GM18505 (cell line): ENCODE results near the gene FBXO42.

Experiments
- ATAC-seq: cut with Tn5 transposase; IDR thresholded peaks from one replicate; pipeline ENCODE4 v1.9.1; 2021; ENCODE audit not compliant: unreplicated experiment
- POLR2A ChIP-seq: IDR thresholded peaks from 4 replicates; pipeline ENCODE4 v1.6.1; 2011; ENCODE audit warnings: borderline replicate concordance; ENCODE audit not compliant: insufficient read depth, insufficient read length; ENCODE audit errors: extremely low read depth

Gene FBXO42

DNA sequence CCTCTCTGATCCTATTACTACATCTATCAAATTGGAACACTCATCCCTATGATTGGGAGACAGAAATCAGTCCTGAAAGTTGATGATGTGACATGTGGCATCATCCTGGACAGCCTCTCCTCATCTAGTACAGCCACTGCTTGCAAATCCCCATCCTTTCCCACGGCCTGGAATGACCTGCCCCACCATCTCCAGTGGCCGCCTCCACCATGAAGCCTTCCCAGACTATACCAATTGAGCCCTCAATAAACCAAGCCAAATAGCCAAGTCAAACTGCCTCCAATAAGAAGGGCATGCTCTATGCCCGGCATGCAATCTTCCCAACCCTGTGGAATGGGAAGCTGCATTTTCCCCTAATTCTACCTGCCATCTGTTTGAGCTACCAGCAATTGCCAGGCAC, 139.3 kb downstream of the FBXO42 start:
- ATAC-seq: no peak
- TF ChIP-seq POLR2A: no peak

DNA sequence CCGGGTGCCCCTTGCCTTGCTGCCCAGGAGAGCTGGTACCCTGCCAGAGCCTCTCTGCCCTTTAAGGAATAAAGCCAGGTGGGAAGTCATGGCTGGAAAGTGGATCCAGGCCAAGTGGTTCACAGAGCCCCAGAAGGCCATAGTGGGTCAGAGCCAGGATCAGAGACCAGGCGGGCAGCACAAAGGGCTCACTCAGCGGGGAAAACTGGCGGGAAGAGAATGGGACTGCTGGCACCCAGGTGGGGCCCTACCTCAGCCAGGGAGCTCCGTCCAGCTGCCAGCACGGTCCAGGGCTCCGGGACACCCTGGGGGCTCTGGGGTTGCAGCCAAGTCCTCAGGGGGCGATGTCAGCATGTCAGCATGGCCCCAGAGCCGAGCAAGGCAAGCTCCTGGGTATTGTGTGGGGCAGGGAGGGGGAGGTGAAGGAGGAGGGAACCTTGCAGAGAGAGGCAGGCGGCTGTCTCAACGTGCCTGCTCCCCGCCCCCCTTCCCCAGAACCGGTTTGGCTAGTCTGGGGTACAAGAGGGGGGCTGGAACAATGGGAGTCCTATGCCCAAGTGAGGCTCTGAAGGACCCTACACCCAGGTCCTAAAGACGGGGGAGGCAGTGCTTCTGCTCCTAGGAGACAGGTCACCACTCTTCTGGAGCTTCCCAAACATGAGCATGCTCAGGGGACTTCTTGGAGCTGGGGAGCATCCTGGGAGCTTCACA, 139.9 kb downstream of the FBXO42 start, which contains the start of gene ARHGEF19:
Gene ARHGEF19, minus strand, starts transcription at position 402 of the 711 bp plus-strand sequence. CDS start 3,598 bp downstream, outside the sequence.
- TF ChIP-seq POLR2A: no peak
- ATAC-seq: no peak

DNA sequence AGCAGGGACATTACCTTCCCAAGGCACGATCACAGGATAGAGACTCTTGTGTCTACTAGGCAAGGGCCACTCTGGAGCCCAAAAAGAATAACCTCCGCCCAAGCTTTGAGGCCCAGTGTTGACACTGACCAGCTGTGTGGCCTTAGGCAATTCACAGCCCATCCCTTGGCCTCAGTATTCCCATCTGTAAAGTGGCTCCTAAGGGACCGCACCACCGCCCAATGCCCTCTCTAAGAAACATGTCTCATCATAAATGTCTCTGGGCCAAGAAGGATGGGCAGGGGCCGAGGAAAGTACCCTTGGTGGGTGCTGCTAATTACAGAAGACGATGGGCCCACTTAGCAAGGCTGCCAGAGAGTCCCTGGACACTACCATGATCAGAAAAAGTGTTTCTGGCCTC, 140.5 kb downstream of the FBXO42 start:
- no peak for TF ChIP-seq POLR2A

DNA sequence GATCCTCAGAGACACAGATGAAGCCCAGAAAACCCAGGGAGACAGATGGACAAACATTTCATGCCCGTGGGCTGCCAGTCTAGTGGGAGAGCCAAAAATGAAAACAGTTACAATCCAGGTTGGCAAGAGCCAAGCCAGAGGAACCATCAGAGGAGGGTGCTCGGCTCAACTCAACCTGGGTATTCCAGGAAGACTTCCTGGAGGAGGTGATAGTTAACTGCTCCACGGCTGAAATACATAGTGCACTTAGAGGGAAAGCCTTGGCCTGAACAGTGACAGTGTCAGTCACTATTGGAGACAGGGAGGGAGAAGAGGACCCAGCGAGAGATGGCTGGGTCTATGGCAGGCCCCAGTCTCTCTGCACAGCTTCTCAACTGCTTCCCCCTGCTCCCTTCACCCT, 141.7 kb downstream of the FBXO42 start:
- ATAC-seq: no peak
- no peak for TF ChIP-seq POLR2A

More for the DNA sequence above, 140.5 kb downstream of the FBXO42 start:
- no peak for ATAC-seq

DNA sequence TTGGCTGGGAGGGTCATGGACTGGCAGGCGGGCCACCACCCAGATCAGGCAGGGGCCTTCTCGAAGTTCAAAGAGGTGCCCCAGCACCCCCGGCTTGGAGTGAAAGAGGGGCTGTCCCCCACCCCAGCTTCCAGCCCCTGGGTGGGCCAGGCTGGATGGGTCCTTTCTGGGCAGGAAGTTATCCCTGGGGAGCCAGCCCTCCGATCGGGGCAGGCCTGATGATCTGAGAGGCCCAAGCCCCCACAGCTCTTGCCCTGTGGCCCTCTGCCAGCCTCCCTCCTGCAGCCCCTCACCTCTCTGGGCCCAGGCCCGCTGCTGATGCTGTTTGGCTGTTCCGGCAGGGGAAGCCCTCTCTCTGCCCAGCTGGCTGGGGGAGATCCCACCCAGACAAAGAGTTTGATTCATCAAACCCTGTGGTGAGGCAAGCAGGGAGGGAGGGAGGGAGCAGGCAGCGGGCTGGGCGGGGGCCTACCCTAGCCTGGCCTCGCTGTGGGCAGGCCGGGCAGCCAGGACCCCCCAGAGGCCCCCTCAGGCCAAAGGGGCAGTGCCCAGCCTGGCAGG, 142.4 kb downstream of the FBXO42 start:
- no peak for ATAC-seq
- no peak for TF ChIP-seq POLR2A

DNA sequence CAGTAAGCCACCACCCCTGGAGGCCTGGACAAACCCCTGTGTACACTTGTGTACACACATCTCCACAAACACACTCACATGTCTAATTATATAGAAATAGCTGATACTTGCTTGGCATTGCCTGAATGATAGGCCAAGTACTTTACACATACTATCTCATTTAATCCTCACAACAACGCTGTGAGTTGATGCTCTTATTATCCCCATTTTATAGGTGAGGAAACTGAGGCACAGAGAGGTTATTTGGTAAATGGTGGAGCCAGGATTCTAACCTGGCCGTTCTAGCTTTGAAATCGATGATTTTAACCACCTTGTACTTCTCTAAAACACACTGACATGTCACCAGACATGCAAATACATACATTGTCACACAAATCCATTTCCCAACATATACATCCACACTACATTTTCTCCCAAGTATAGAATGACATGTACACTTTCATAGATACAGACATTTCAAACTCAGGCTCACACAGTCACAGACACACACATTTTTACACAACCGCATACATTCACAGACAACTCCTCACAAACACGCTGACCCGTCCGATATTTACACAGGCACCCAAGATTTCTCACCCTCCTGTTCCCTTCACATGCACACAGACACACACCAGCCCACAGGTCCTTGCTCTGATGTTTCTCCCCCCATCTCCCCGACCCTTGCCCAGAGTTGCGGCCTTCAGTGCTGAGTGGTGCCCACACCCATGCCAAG, 143.0 kb downstream of the FBXO42 start:
- no peak for ATAC-seq
- TF ChIP-seq POLR2A: no peak

DNA sequence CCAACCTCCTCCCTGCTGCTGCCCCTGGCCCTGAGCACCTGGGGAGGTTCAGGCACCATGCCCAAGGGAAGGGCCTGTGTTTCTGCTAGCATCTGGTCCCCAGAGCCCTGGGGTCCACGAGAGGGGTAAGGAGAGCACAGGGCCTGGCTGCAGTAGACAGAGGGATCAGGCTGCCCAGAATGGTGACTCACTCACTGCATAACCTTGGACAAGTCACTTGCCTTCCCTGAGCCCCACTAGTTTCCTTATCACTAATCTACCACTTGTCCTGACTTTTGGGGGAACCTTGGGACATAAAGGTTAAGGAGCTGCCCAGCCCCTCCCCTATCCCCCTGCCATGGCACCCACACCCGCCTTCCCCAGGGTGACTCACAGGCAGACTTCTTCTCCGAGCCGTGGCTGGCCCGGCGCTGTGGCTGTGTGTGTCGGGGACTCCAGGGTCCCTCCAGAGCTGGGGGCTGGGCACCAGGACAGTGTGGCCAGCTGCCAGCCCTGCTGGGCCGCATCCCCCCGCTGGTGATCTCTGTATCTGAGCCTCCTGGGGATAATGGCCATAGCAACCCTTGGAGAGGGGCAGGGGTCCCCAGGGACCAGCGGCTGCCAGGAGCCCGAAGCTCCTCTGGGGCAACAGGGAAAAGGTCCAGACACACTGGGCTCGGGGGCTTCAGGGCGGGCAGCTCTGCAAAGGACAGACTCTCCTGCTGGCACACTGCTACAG, 143.9 kb downstream of the FBXO42 start:
- ATAC-seq: no peak
- TF ChIP-seq POLR2A: no peak

DNA sequence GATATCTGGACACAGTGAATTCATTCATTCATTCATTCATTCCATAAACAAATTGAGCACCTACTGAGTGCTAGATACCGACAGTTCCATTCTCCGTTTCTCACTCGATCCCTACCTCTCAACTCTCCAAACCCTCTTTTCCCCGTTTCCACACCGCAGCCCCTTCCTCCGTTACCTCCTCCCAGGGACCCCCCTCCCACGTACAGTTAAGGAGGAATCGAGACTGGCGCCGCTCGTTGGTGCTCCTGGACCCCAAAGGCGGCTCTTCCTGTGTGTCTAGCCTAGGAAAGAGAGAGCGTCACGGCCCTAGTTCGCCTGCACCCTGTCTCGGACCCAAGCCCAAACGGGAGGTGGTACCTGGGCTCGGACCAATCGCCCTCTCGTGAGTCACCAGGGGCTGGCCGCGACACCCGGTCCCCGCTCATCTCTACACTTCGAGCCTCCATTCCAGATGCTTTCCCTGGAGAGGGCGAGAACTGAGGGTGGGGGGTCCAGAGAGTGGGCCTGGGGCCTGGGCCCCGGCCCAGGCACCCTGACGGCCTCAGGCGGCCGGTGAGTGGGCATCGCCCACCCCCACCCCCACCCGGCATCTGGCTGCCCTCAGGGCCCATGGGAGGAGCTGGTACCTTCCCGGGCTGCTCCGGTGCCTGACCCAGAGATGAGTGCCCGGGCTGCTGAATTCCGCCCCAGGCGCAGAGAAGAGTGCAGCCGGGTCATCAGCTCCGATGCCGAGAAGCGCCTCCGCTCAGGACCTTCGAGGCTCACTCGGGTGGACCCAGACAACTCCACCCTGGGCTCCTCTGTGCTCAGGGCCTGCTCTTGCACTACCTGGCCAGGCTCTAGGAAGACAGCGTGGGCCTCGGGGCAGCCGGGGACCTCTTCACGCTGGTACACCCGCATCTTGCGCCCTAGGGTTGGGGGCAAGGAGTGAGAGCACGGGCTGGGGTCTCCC, 144.7 kb downstream of the FBXO42 start:
- ATAC-seq: no peak

DNA sequence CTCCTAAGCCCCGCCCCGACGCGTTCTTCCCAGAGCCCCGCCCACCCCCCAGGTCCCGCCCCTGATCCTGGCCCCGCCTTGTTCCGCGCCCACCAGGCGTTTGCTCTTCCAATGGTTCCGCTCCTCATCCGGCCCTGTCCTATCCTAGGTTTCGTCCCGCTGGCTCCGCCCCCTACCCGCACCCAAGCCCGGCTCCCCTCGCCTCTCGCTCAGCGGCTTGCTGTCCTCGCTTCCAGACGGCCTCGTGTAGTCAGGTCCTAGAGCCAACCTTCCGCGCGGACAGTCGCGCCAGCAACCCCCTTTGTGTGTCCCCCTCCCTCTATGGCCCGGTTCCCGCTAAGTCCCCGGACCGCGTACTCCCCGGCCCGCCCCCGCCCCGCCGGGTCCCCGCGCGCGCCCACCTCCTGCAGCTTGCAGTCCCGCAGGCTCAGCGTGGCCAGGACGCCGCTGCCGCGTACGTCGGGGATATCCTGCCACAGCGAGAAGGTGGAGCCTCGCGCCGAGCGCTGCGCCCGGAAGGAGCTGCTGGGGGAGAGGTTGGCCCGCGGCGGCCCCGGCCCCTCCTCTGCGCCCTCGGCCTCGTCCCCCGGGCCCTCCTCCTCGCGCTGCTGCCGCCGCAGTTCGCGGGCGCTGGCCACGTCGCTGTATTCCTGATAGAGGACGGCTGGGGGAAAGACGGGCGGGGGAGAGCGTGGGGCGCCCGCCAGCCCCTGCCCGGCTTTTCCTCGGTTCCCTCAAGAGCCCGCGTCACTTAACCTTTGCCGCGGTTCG, 145.5 kb downstream of the FBXO42 start:
- peak; percentile 68 for TF ChIP-seq POLR2A
- peak; percentile 66 for ATAC-seq

More for the DNA sequence above, 144.7 kb downstream of the FBXO42 start:
- TF ChIP-seq POLR2A: no peak

DNA sequence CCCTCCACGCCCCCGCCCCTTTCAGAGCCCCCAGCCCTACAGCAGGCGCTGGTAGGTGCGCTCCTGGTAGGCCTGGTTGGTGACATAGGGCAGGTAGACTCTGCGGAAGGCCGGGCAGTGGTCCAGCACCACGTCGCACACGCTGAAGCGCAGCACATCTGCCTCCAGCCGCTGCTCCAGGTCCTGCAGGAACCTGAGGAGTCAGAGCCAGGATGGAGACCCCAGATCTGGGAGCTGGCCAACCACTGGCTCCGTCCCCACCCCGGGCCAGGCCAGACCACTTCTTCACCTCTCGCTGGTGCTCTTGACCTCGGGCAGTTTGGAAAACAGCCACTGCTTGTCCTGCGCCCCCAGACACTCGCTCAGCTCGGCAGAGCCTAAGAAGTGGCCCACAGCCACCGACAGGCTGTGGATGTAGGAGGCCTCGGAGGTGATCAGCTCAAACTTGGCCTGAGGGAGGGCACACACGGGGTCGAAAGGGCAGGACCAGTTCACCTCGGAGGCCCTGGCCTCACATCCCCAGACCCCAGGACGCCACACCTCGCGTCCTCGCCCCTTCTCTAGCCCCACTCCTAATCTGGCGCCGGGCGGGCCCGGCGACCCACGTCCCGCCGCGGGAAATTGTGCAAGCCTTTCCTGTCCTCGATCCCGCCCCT, 146.3 kb downstream of the FBXO42 start:
- no peak for ATAC-seq

DNA sequence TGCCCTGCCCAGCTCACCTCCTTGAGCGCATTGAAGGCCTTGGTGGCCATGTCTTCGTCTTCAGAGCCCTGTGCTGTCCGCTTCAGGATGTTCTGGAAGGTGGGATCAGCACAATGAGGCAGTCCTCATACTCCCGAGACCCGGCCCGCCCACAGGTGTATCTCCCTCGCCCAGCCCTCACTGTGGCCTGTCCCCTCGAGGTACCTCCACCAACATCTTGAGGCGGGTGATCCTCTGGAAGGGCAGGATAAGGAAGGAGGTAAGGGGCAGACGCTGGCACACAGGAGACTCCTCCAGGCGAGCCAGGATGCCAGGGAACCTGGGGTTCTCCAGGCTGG, 147.0 kb downstream of the FBXO42 start:
- no peak for ATAC-seq
- TF ChIP-seq POLR2A: no peak

More for the DNA sequence above, 146.3 kb downstream of the FBXO42 start:
- no peak for TF ChIP-seq POLR2A
